Peyer's patch (tissue), 4 donors: ENCODE data around the gene SLC7A10. TPM values are rescaled to one million over a fixed set of nuclear protein-coding genes. Genes with fewer than 3 reads are reported as not detected.

Experiments used
- DNase-seq, 3 donors: peaks; one replicate each; pipeline ENCODE4 v3.0.0-alpha.2; 2017 to 2019
- H3K27ac ChIP-seq, 4 donors: fragments of 200-600 bp; sonication (generic); one replicate each; pipeline ENCODE4 v1.5.1; 2016 to 2019
- H3K27me3 ChIP-seq, 2 donors: fragments of 200-600 bp; sonication (generic); one replicate each; pipeline ENCODE4 v1.5.1; 2019
- H3K36me3 ChIP-seq, 3 donors: fragments of 200-600 bp; sonication (generic); one replicate each; pipeline ENCODE4 v1.5.1; 2016 to 2019
- H3K4me1 ChIP-seq, 4 donors: fragments of 200-600 bp; sonication (generic); one replicate each; pipeline ENCODE4 v1.5.1; 2016 to 2019
- H3K4me3 ChIP-seq, 4 donors: fragments of 200-600 bp; sonication (generic); 1 replicate in 3 of 4; 2 replicates in 1 of 4; pipeline ENCODE4 v1.5.1; 2016 to 2019; ENCODE audit warnings: mild to moderate bottlenecking in 1 of 4
- H3K9me3 ChIP-seq, 4 donors: fragments of 200-600 bp; sonication (generic); one replicate each; pipeline ENCODE4 v1.5.1; 2016 to 2019; ENCODE audit warnings: mild to moderate bottlenecking in 1 of 4
- CTCF ChIP-seq, 6 experiments: fragments of 450-650 bp in 4 of 6; fragments of 200-600 bp in 2 of 6; sonication (generic) in 1 of 6; IDR thresholded peaks; one replicate each; pipeline ENCODE4 v1.5.1; 2017 to 2019; ENCODE audit warnings: antibody characterized with exemption in 6 of 6, mild to moderate bottlenecking in 3 of 6, moderate library complexity in 1 of 6
- POLR2A ChIP-seq, 2 donors: fragments of 450-650 bp; IDR thresholded peaks; one replicate each; pipeline ENCODE4 v1.5.1; 2017; ENCODE audit warnings: antibody characterized with exemption in 2 of 2, mild to moderate bottlenecking in 2 of 2, moderate library complexity in 2 of 2
- total RNA-seq, 4 donors: library from RNA; depleted of rRNA; stranded (reverse); fragments of >200 nt; gene quantifications; one replicate each; pipeline ENCODE4 v1.1.0, GENCODE V29; 2016

The SLC7A10 gene
- total RNA-seq, 4 donors from 2014 or later = not detected

GRCh38 chr19:33231511-33231910 lies 5.9 kb upstream of the SLC7A10 start:
- H3K27me3 ChIP-seq = peaks cover 0 to 12% of the 10 kb centered on the region in 2 donors

GRCh38 chr19:33229962-33230361 lies 4.3 kb upstream of the SLC7A10 start:
- Histone ChIP-seq H3K36me3 (no peaks in the 10 kb centered on the region), H3K9me3 (peaks cover 0 to 17% (median 3%) of the 10 kb centered on the region in 4 donors), H3K4me1 (peaks cover 0 to 17% (median 2%) of the 10 kb centered on the region in 4 donors), H3K27me3 (peaks cover 0 to 26% of the 10 kb centered on the region in 2 donors), H3K4me3 (no peak overlapping the region), H3K27ac (no peak overlapping the region)
- TF ChIP-seq POLR2A (IDR thresholded peaks at IDR 0.05) (no peak), CTCF (IDR thresholded peaks at IDR 0.05) (no peak)
- no peak for DNase-seq

More at GRCh38 chr19:33231511-33231910, 5.9 kb upstream of the SLC7A10 start:
- Histone ChIP-seq H3K9me3 (peaks cover 0 to 17% (median 3%) of the 10 kb centered on the region in 4 donors), H3K36me3 (no peaks in the 10 kb centered on the region), H3K4me3 (no peak overlapping the region), H3K27ac (no peak overlapping the region), H3K4me1 (peaks cover 0 to 5% (median 0%) of the 10 kb centered on the region in 4 donors)
- no peak for DNase-seq
- TF ChIP-seq CTCF (IDR thresholded peaks at IDR 0.05) (no peak), POLR2A (IDR thresholded peaks at IDR 0.05) (no peak)

GRCh38 chr19:33227870-33228599 lies 2.4 kb upstream of the SLC7A10 start:
- H3K36me3 ChIP-seq = no peaks in the 10 kb centered on the region
- H3K9me3 ChIP-seq = peaks cover 0 to 17% (median 3%) of the 10 kb centered on the region in 4 donors
- TF ChIP-seq POLR2A (IDR thresholded peaks at IDR 0.05) = no peak
- TF ChIP-seq CTCF (IDR thresholded peaks at IDR 0.05) = no peak
- H3K4me3 ChIP-seq = no peak overlapping the region
- H3K27ac ChIP-seq = no peak overlapping the region
- H3K27me3 ChIP-seq = peaks cover 0 to 35% of the 10 kb centered on the region in 2 donors
- DNase-seq = no peak
- H3K4me1 ChIP-seq = peaks cover 0 to 17% (median 2%) of the 10 kb centered on the region in 4 donors

- TF ChIP-seq CTCF (IDR thresholded peaks at IDR 0.05) (no peak), POLR2A (IDR thresholded peaks at IDR 0.05) (no peak)
- peaks cover 0 to 17% (median 3%) of the 10 kb centered on the region in 4 donors for H3K9me3 ChIP-seq
- H3K27me3 ChIP-seq = peaks cover 0 to 35% of the 10 kb centered on the region in 2 donors
- H3K36me3 ChIP-seq = no peaks in the 10 kb centered on the region
- peak overlapping the region in 2 of 4 donors; percentile 39 to 42 for H3K4me3 ChIP-seq
- peaks cover 0 to 17% (median 2%) of the 10 kb centered on the region in 4 donors for H3K4me1 ChIP-seq
- DNase-seq = no peak
- H3K27ac ChIP-seq = no peak overlapping the region
Observed at GRCh38 chr19:33227242-33227650, 1.6 kb upstream of the SLC7A10 start.

- no peak overlapping the region for H3K27ac ChIP-seq
- H3K36me3 ChIP-seq = no peaks in the 10 kb centered on the region
- H3K27me3 ChIP-seq = peaks cover 0 to 35% of the 10 kb centered on the region in 2 donors
- TF ChIP-seq CTCF (IDR thresholded peaks at IDR 0.05) (no peak), POLR2A (IDR thresholded peaks at IDR 0.05) (no peak)
- H3K9me3 ChIP-seq = peaks cover 0 to 17% (median 3%) of the 10 kb centered on the region in 4 donors
- H3K4me1 ChIP-seq = peaks cover 0 to 17% (median 2%) of the 10 kb centered on the region in 4 donors
- DNase-seq = peak in 1 of 3 donors; percentile 67
- H3K4me3 ChIP-seq = peak overlapping the region in 3 of 4 donors; percentile 1 to 42 (median 39)
Observed at GRCh38 chr19:33226550-33227241, 1.0 kb upstream of the SLC7A10 start.
